Suprapubic skin (tissue), 4 donors: ENCODE data around the gene LDLRAD4. TPM values are rescaled to one million over a fixed set of nuclear protein-coding genes. Genes with fewer than 3 reads are reported as not detected.

ENCODE experiments used
- DNase-seq, 2 donors: peaks; one replicate each; pipeline ENCODE4 v3.0.0-alpha.2; 2019; ENCODE audit warnings: low spot score in 2 of 2
- H3K27ac ChIP-seq: fragments of 200-600 bp; sonication (generic); one replicate; pipeline ENCODE4 v1.5.1; 2019
- H3K27me3 ChIP-seq: fragments of 200-600 bp; sonication (generic); one replicate; pipeline ENCODE4 v1.5.1; 2019
- H3K36me3 ChIP-seq: fragments of 200-600 bp; sonication (generic); one replicate; pipeline ENCODE4 v1.5.1; 2019
- H3K4me1 ChIP-seq: fragments of 200-600 bp; sonication (generic); one replicate; pipeline ENCODE4 v1.5.1; 2019
- H3K4me3 ChIP-seq: fragments of 200-600 bp; sonication (generic); one replicate; pipeline ENCODE4 v1.5.1; 2019; ENCODE audit warnings: mild to moderate bottlenecking
- H3K9me3 ChIP-seq: fragments of 200-600 bp; sonication (generic); one replicate; pipeline ENCODE4 v1.5.1; 2019
- EP300 ChIP-seq: sonication (generic); formaldehyde crosslinking; IDR thresholded peaks from one replicate; pipeline ENCODE4 v1.6.1; 2017; ENCODE audit warnings: antibody characterized with exemption
- POLR2A ChIP-seq, 2 donors: fragments of 450-650 bp; IDR thresholded peaks; one replicate each; pipeline ENCODE4 v1.6.1; 2017; ENCODE audit warnings: antibody characterized with exemption in 2 of 2, mild to moderate bottlenecking in 2 of 2, moderate library complexity in 2 of 2
- POLR2AphosphoS5 ChIP-seq, 3 donors: sonication (generic); formaldehyde crosslinking; IDR thresholded peaks; one replicate each; pipeline ENCODE4 v1.6.1; 2017; ENCODE audit warnings: antibody characterized with exemption in 3 of 3
- WGBS: methylation state at CpG from one replicate; pipeline ENCODE4 v1.1.5; 2018; 5-methylcytosine and 5-hydroxymethylcytosine counted together
- total RNA-seq, 4 donors: library from RNA; depleted of rRNA; stranded (reverse); fragments of >200 nt; gene quantifications; one replicate each; pipeline ENCODE4 v1.1.0, GENCODE V29; 2016
- TF ChIP-seq, protein P1 (sequence below), 2 donors: fragments of 200-600 bp in 1 of 2; fragments of 450-650 bp in 1 of 2; sonication (generic) in 1 of 2; IDR thresholded peaks; one replicate each; pipeline ENCODE4 v1.5.1; 2016 to 2019; ENCODE audit warnings: antibody characterized with exemption in 2 of 2, mild to moderate bottlenecking in 1 of 2, moderate library complexity in 1 of 2

LDLRAD4 gene
- total RNA-seq, 4 donors from 2014 or later = 10.1 to 31.6 (median 15.1) TPM

GRCh38 chr18:13225261-13225660 is 6.7 kb downstream of the LDLRAD4 start:
- peaks cover 38% of the 10 kb centered on the region for H3K4me1 ChIP-seq
- TF ChIP-seq, protein P1, sequence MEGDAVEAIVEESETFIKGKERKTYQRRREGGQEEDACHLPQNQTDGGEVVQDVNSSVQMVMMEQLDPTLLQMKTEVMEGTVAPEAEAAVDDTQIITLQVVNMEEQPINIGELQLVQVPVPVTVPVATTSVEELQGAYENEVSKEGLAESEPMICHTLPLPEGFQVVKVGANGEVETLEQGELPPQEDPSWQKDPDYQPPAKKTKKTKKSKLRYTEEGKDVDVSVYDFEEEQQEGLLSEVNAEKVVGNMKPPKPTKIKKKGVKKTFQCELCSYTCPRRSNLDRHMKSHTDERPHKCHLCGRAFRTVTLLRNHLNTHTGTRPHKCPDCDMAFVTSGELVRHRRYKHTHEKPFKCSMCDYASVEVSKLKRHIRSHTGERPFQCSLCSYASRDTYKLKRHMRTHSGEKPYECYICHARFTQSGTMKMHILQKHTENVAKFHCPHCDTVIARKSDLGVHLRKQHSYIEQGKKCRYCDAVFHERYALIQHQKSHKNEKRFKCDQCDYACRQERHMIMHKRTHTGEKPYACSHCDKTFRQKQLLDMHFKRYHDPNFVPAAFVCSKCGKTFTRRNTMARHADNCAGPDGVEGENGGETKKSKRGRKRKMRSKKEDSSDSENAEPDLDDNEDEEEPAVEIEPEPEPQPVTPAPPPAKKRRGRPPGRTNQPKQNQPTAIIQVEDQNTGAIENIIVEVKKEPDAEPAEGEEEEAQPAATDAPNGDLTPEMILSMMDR (IDR thresholded peaks at IDR 0.05) = no peak
- TF ChIP-seq EP300 (no peak), POLR2A (IDR thresholded peaks at IDR 0.05) (no peak), POLR2AphosphoS5 (IDR thresholded peaks at IDR 0.05) (no peak)
- H3K36me3 ChIP-seq = no peaks in the 10 kb centered on the region
- WGBS = 89% methylated on average over 5 of the region's 5 CpGs
- no peaks in the 10 kb centered on the region for H3K27me3 ChIP-seq
- no peak overlapping the region for H3K27ac ChIP-seq
- H3K4me3 ChIP-seq = no peak overlapping the region
- DNase-seq = no peak
- no peaks in the 10 kb centered on the region for H3K9me3 ChIP-seq

- no peak overlapping the region for H3K4me3 ChIP-seq
- H3K27ac ChIP-seq = no peak overlapping the region
- no peak for DNase-seq
- peaks cover 25% of the 10 kb centered on the region for H3K4me1 ChIP-seq
- H3K36me3 ChIP-seq = no peaks in the 10 kb centered on the region
- H3K27me3 ChIP-seq = no peaks in the 10 kb centered on the region
- WGBS = 93% methylated on average over 5 of the region's 5 CpGs
- H3K9me3 ChIP-seq = no peaks in the 10 kb centered on the region
- TF ChIP-seq EP300 (no peak), POLR2A (IDR thresholded peaks at IDR 0.05) (no peak), POLR2AphosphoS5 (IDR thresholded peaks at IDR 0.05) (no peak)
- TF ChIP-seq, protein P1 (IDR thresholded peaks at IDR 0.05) = no peak
These were observed 8.1 kb downstream of the LDLRAD4 start for GRCh38 chr18:13226533-13227144.

DNA sequence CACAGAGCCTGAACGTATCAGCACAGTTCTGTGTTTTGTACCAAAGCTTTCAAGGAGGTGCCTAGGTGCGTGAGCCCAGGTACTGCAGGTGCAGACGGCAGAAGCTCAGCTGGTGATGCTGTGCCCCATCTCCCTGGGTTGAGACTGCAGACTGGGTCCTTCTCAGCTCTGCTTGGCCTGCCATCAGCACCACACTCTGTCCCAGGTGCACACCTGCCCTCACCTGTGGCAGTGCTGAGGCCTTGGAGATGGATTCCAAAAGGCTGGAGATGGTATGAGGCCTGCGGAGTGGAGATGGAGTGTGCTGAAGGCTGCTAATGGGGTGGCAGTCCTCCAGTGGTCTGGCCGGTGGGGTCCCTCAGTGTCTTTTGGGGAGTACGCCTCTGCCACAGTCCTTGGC is 9.3 kb downstream of the LDLRAD4 start:
- H3K4me1 ChIP-seq = peaks cover 13% of the 10 kb centered on the region
- H3K27ac ChIP-seq = no peak overlapping the region
- TF ChIP-seq, protein P1 (IDR thresholded peaks at IDR 0.05) = no peak
- no peak for TF ChIP-seq POLR2A (IDR thresholded peaks at IDR 0.05)
- no peak for TF ChIP-seq POLR2AphosphoS5 (IDR thresholded peaks at IDR 0.05)
- TF ChIP-seq EP300 = no peak
- no peaks in the 10 kb centered on the region for H3K9me3 ChIP-seq
- DNase-seq = no peak
- H3K4me3 ChIP-seq = no peak overlapping the region
- 90% methylated on average over 2 of the region's 6 CpGs for WGBS
- H3K27me3 ChIP-seq = no peaks in the 10 kb centered on the region
- no peaks in the 10 kb centered on the region for H3K36me3 ChIP-seq

- Histone ChIP-seq H3K27me3 (no peaks in the 10 kb centered on the region), H3K9me3 (no peaks in the 10 kb centered on the region), H3K4me1 (peaks cover under 1% of the 10 kb centered on the region), H3K27ac (no peak overlapping the region), H3K4me3 (no peak overlapping the region), H3K36me3 (no peaks in the 10 kb centered on the region)
- no peak for TF ChIP-seq POLR2A (IDR thresholded peaks at IDR 0.05)
- TF ChIP-seq POLR2AphosphoS5 (IDR thresholded peaks at IDR 0.05) = no peak
- TF ChIP-seq, protein P1 (IDR thresholded peaks at IDR 0.05) = no peak
- no peak for TF ChIP-seq EP300
- 80% methylated on average over 13 of the region's 13 CpGs for WGBS
- no peak for DNase-seq
These were observed 10.6 kb downstream of the LDLRAD4 start for GRCh38 chr18:13229001-13229671.

DNA sequence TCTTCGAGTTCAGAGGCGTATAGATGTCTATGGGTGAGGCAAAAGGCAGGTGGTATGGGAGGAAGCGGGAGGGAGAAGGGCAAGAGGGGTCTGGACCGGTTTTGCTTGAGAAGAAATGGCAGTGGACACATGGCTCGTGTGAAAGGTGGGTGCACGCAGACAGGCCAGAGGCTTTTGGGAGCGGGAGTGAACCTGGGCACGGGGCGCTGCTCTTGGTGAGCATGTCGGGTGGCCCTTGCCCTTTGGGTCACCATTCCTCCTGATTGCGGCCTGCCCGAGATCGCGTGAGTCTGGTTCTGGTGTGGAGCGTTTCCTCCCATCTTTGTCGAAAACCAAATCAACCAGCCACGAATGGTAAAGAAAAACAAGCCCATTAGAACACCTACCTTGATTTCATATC is 12.6 kb downstream of the LDLRAD4 start:
- no peak overlapping the region for H3K27ac ChIP-seq
- H3K27me3 ChIP-seq = no peaks in the 10 kb centered on the region
- no peaks in the 10 kb centered on the region for H3K9me3 ChIP-seq
- 96% methylated on average over 17 of the region's 17 CpGs for WGBS
- no peak for TF ChIP-seq EP300
- TF ChIP-seq, protein P1 (IDR thresholded peaks at IDR 0.05) = no peak
- no peak for TF ChIP-seq POLR2AphosphoS5 (IDR thresholded peaks at IDR 0.05)
- no peak for TF ChIP-seq POLR2A (IDR thresholded peaks at IDR 0.05)
- H3K4me3 ChIP-seq = no peak overlapping the region
- DNase-seq = peak in 1 of 2 donors; percentile 39
- peaks cover 12% of the 10 kb centered on the region for H3K4me1 ChIP-seq
- H3K36me3 ChIP-seq = no peaks in the 10 kb centered on the region
